Measurements from ENCODE around the gene CENPP. TPM values are rescaled to one million over a fixed set of nuclear protein-coding genes. Genes with fewer than 3 reads are reported as not detected.

Gene CENPP
- total RNA-seq, 2 donors from 2014 or later = 1.9 to 6.8 TPM

DNA sequence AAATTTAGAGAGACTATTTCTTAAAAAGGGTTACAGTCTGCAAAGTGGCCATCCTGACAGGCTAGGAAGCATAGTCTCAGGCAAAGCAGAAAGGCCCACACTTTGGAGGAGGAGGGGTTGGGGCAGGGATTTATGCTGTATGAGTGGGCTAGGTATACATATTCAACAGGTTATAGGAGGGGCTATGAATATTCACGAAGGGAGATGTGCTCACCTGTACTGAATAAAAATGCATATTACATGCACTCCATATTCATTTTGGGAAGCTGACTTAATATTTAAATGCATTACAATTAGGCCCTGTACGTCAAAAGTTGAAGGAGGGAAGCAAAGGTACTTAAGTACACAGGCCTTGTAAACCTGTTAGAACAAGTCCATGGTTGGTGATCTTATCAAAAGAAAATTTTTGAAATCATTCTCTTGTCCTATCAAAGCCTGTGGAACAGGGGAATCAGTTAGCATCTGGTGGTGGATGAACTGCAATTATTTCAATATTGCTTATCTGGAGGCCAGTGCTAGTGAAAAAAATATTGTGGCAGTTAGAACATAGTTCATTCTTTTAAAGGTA, 1.6 kb downstream of the CENPP start:
- peaks cover 28% of the 10 kb centered on the region for H3K4me1 Mint-ChIP-seq
- DNase-seq (no peak), ATAC-seq (no peak)
- no peaks in the 10 kb centered on the region for H3K27me3 Mint-ChIP-seq
- no peaks in the 10 kb centered on the region for H3K9me3 ChIP-seq (ENCODE audit: control insufficient read depth, low read length, poor library complexity, severe bottlenecking)
- peaks cover 5% of the 10 kb centered on the region for H3K36me3 Mint-ChIP-seq (ENCODE audit: low read depth)
- H3K4me3 Mint-ChIP-seq = peak overlapping the region; percentile 99
- H3K27ac Mint-ChIP-seq = peak overlapping the region; percentile 21

DNA sequence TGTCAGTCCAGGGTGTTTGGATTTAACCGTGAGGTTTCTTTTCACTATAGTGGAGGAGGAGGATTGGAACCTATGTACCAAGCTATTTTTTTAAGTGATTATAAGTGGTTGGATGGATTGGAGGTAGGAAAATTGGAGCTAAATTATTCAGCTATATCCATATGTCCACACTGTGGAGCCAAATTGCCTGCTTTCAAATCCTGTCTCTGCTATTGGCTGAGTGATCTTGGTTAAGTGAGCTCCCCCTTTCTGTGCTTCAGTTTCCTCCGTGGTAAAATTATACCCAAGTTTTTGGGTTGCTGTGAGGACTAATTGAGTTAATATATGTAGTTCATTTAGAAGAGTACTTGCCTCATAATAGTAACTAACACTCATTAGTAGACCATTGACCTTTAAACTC, 2.5 kb downstream of the CENPP start:
- H3K4me1 Mint-ChIP-seq = peaks cover 26% of the 10 kb centered on the region
- no peak for DNase-seq
- no peaks in the 10 kb centered on the region for H3K9me3 ChIP-seq (ENCODE audit: control insufficient read depth, low read length, poor library complexity, severe bottlenecking)
- no peaks in the 10 kb centered on the region for H3K27me3 Mint-ChIP-seq
- ATAC-seq = no peak
- peak overlapping the region; percentile 21 for H3K27ac Mint-ChIP-seq
- peaks cover 5% of the 10 kb centered on the region for H3K36me3 Mint-ChIP-seq (ENCODE audit: low read depth)
- no peak overlapping the region for H3K4me3 Mint-ChIP-seq

DNA sequence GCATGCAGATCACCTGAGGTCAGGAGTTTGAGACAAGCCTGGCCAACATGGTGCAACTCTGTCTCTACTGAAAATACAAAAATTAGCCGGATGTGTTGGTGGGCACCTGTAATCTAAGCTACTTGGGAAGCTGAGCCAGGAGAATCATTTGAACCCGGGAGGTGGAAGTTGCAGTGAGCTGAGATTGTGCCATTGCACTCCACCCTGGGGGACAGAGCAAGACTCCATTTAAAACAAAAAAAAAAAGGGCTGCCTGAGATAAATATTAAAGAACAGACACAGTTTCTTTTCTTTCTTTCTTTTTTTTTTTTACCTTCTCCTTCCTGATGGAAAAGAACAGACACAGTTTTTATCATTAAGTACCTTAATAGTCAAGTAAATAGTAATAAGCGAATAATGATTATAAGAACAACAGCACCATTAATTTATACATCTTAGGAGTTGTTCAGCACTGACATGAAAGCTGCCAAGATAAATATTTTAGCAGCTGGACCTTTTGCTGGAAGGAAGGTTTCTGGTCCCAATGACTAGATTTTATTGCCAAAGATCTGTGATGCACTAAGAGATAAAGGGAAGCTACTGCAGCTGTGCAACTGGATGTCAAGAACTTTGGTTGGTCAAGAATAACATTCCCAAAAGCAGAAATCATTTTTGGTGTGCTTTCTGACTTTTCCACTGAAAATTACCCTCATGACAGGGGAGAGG, 7.0 kb downstream of the CENPP start:
- ATAC-seq (no peak), DNase-seq (no peak)
- no peak overlapping the region for H3K4me3 Mint-ChIP-seq
- no peaks in the 10 kb centered on the region for H3K27me3 Mint-ChIP-seq
- no peaks in the 10 kb centered on the region for H3K9me3 ChIP-seq (ENCODE audit: control insufficient read depth, low read length, poor library complexity, severe bottlenecking)
- H3K36me3 Mint-ChIP-seq (ENCODE audit: low read depth) = no peaks in the 10 kb centered on the region
- no peaks in the 10 kb centered on the region for H3K4me1 Mint-ChIP-seq
- H3K27ac Mint-ChIP-seq = no peak overlapping the region

DNA sequence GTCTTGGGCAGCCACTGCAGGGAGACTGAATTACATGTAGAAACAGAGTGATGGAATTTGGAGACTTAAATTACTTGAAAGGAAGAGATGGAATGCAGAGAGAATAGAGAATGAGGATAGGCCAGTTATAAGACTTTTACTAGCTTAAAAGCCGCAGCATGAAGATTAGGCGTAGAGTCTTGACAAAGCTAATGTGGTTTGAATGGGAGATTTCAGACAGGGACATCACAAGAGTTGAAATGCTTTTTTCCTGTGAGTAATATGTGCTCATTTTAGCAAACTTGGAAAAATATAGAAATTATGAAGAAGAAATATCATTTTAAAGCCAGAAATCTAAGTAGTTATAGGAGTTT, 7.5 kb downstream of the CENPP start:
- Mint-ChIP-seq H3K27ac (no peak overlapping the region), H3K4me3 (no peak overlapping the region), H3K27me3 (no peaks in the 10 kb centered on the region), H3K4me1 (no peaks in the 10 kb centered on the region), H3K36me3 (ENCODE audit: low read depth) (no peaks in the 10 kb centered on the region)
- H3K9me3 ChIP-seq (ENCODE audit: control insufficient read depth, low read length, poor library complexity, severe bottlenecking) = no peaks in the 10 kb centered on the region
- DNase-seq (no peak), ATAC-seq (no peak)

DNA sequence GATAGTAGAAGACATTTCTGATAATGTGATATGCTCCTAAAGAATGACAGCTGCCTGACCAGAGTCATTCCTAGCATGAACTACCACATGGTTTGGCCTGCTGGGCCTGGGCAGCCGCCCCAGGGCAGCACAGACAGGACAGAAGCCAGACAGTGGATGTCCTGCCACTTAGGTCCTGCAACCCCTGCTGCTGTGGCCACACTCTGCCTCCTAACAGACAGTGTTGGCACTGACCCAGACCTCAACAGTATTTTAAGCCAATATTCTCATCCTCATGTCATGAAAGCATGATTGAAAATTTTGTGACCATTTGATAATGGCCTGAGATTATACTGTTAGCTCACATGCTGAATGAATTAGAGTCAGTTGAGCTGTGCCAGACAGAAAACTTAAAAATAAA, 15.8 kb downstream of the CENPP start:
- Mint-ChIP-seq H3K36me3 (ENCODE audit: low read depth) (no peaks in the 10 kb centered on the region), H3K27me3 (no peaks in the 10 kb centered on the region), H3K4me1 (peaks cover 2% of the 10 kb centered on the region), H3K4me3 (no peak overlapping the region), H3K27ac (no peak overlapping the region)
- H3K9me3 ChIP-seq (ENCODE audit: control insufficient read depth, low read length, poor library complexity, severe bottlenecking) = no peaks in the 10 kb centered on the region
- DNase-seq = no peak
- no peak for ATAC-seq

DNA sequence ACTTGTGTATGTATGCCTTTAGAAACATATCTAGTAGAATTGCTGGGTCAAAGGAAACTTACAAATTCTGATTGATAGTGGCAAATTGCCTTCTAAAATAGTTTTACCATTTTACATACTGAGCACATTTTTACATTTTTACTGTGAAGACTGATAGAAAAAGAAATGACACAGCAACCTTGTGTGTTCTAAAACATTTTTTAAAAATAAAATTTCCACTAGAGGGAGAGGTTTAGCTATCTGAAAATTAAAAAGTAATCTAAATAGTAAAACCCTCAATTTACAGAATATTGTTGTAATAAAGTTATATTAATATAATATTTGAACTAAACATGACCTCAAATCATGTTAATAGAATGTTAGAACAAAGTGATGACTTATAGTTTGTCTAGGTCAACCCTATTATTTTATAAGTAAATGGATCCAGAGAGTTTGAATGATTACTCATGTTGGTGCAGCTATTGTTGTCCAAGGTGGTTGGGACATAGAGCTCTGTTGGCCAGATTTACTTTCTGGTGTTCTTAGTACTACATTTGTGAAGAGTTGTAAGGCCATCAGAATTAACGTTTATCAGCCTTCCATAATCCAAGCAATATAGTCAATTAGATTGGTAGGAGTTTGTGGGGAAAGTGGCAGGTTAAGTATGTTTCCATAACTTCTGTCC, 17.2 kb downstream of the CENPP start:
- no peak overlapping the region for H3K27ac Mint-ChIP-seq
- H3K27me3 Mint-ChIP-seq = no peaks in the 10 kb centered on the region
- no peaks in the 10 kb centered on the region for H3K36me3 Mint-ChIP-seq (ENCODE audit: low read depth)
- peaks cover 6% of the 10 kb centered on the region for H3K4me1 Mint-ChIP-seq
- no peaks in the 10 kb centered on the region for H3K9me3 ChIP-seq (ENCODE audit: control insufficient read depth, low read length, poor library complexity, severe bottlenecking)
- DNase-seq = no peak
- H3K4me3 Mint-ChIP-seq = no peak overlapping the region
- no peak for ATAC-seq

DNA sequence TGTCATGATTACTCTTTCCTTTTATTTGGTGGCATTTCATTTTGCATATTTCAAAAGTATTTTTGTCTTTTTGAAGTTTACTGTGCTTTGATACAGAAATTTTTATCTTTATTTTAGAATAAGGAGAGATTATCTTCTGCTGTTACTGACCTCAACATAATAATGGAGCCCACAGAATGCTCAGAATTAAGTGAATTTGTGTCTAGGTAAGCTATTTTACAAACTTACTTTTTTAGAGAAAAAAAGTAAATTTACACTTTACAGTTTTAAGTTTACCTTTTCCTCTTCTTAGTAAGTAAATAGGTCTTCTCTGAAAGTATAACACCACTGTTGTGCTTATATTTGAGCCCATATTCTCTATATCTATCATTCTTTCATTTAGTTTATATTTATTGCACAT, 19.8 kb downstream of the CENPP start:
- Mint-ChIP-seq H3K36me3 (ENCODE audit: low read depth) (no peaks in the 10 kb centered on the region), H3K27ac (no peak overlapping the region), H3K27me3 (no peaks in the 10 kb centered on the region), H3K4me1 (peaks cover 6% of the 10 kb centered on the region), H3K4me3 (no peak overlapping the region)
- no peaks in the 10 kb centered on the region for H3K9me3 ChIP-seq (ENCODE audit: control insufficient read depth, low read length, poor library complexity, severe bottlenecking)
- DNase-seq = no peak
- ATAC-seq = no peak

DNA sequence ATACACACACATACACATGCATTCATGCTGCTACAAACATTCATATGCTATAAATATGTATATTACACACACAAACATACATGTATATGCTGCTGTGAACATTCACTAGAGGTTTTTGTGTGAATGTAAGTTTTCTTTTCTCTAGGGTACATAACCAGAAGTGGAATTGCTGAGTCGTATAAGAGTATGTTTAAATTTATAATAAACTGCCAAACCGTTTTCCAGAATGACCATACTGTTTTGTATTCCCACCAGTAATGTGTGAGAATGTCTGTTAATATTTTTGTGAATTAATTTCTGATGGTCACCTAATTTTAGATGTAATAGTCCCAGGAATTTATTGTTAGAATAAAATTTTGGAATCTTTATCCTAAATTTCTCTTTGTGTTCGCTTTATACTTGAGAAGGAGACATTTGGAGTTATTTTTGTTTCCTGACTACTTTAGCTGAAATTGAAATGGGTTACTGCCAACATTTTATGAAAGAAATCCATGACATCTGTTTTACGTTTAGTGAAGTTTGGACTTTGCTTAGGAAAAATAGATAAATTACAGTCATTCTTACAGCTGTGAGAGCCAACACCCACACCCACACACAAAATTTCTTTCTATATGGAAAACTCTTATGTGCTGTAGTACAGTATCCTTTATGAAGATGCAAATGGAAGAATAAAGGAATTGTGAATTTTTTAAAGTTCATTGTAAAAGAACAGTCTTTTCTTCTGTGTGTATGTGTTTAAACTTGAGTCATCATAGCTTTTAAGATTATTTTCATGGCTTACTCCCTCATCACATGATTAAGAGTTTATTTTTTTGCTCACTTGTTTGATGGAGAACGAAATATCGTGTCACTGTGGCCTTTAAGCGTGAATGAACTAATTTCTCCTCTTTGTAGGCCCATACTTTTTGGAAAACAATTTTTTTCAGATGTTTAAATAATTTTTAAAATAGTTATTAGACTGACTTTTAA, 24.3 kb downstream of the CENPP start:
- H3K36me3 Mint-ChIP-seq (ENCODE audit: low read depth) = no peaks in the 10 kb centered on the region
- H3K27me3 Mint-ChIP-seq = no peaks in the 10 kb centered on the region
- peaks cover 4% of the 10 kb centered on the region for H3K4me1 Mint-ChIP-seq
- no peak overlapping the region for H3K4me3 Mint-ChIP-seq
- H3K27ac Mint-ChIP-seq = no peak overlapping the region
- DNase-seq = no peak
- no peak for ATAC-seq
- no peaks in the 10 kb centered on the region for H3K9me3 ChIP-seq (ENCODE audit: control insufficient read depth, low read length, poor library complexity, severe bottlenecking)

DNA sequence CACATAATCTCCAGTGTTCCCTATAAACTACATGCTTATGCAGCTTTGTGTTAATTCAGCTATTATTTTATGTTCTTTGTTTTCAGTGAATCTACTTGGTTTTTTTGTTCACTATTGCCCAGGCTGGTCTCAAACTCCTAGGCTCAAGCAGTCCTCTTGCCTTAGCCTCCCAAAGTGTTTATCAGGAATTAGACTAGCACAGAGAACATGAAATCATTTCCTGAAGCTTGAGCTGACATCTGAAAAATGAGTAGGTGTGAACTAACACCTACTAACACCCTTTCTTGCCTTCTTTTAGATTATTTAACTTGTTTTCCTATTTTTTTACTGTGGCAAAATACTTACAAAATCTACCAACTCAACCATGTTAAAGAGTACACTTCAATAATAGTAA, 25.0 kb downstream of the CENPP start:
- H3K36me3 Mint-ChIP-seq (ENCODE audit: low read depth) = no peaks in the 10 kb centered on the region
- H3K9me3 ChIP-seq (ENCODE audit: control insufficient read depth, low read length, poor library complexity, severe bottlenecking) = no peaks in the 10 kb centered on the region
- H3K4me3 Mint-ChIP-seq = no peak overlapping the region
- peaks cover 4% of the 10 kb centered on the region for H3K4me1 Mint-ChIP-seq
- no peak overlapping the region for H3K27ac Mint-ChIP-seq
- no peaks in the 10 kb centered on the region for H3K27me3 Mint-ChIP-seq
- ATAC-seq (no peak), DNase-seq (no peak)

DNA sequence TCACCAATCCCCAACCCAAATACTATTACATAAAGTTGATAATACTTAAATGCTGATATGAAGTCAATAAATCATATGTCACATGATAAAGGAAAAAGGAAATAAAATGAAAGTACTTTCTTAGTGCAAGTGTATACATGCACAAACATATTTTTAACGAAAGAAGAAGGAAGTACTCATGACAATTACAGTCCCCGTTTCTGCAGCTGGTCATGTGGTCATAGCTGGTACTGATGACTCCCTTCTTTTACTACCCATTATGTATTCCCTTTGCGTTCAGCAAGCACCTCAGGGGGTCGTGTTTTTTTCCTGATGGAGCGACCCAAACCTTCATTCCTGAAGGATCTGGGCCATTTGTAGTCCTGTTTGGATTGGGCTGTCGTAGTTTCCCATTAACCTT, 27.3 kb downstream of the CENPP start:
- DNase-seq = no peak
- no peak overlapping the region for H3K4me3 Mint-ChIP-seq
- H3K4me1 Mint-ChIP-seq = no peaks in the 10 kb centered on the region
- H3K27me3 Mint-ChIP-seq = no peaks in the 10 kb centered on the region
- H3K27ac Mint-ChIP-seq = no peak overlapping the region
- H3K9me3 ChIP-seq (ENCODE audit: control insufficient read depth, low read length, poor library complexity, severe bottlenecking) = no peaks in the 10 kb centered on the region
- H3K36me3 Mint-ChIP-seq (ENCODE audit: low read depth) = no peaks in the 10 kb centered on the region
- ATAC-seq = no peak

DNA sequence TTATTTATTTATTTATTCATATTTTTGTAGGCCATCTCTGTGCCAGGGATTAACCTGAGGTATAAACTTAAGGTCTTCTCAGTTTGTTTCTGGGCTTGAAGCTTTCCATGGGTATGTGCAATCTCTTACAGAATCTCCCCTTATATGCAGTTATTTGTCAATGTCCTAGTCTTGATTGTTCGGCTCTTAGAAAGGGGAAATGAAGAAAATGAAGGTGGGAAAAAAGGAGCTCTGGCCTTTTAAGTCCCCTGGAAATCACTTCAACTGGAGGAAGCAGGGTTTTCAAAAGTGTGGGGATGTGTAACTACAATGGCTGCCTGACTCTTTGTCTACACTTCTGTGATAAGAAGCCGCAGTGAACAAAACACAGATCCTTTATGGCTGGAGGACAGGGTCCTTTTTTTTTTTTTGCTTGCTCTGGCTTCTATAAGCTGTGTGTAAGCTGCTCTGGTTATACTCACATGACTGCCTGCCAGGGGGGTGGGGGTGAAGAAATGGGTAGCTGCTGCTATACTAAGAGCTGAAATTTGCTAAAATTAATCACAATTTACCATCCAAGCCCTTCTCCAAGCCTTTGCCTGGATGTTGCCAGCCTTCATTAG, 33.7 kb downstream of the CENPP start:
- ATAC-seq (no peak), DNase-seq (no peak)
- Mint-ChIP-seq H3K27ac (no peak overlapping the region), H3K4me3 (no peak overlapping the region), H3K36me3 (ENCODE audit: low read depth) (peaks cover 2% of the 10 kb centered on the region), H3K4me1 (no peaks in the 10 kb centered on the region), H3K27me3 (no peaks in the 10 kb centered on the region)
- H3K9me3 ChIP-seq (ENCODE audit: control insufficient read depth, low read length, poor library complexity, severe bottlenecking) = no peaks in the 10 kb centered on the region

DNA sequence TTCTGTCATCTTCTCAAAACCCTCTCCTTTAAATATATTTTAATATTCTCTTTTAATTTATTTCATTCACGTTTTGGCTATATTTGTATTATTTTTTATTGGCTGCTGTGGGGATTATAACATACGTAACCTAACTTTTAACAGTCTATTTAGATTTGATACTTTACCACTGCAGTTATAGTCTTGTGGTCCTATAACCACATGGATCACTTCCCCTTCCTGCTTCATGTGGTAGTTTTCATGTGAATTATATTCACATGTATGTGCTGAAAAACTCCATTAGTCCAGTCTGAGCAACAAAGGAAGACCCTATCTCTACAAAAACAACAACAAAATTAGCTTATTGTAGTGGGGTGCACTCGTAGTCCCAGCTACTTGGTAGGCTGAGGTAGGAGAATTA, 34.3 kb downstream of the CENPP start:
- Mint-ChIP-seq H3K4me3 (no peak overlapping the region), H3K36me3 (ENCODE audit: low read depth) (peaks cover 2% of the 10 kb centered on the region)
- no peak for ATAC-seq

DNA sequence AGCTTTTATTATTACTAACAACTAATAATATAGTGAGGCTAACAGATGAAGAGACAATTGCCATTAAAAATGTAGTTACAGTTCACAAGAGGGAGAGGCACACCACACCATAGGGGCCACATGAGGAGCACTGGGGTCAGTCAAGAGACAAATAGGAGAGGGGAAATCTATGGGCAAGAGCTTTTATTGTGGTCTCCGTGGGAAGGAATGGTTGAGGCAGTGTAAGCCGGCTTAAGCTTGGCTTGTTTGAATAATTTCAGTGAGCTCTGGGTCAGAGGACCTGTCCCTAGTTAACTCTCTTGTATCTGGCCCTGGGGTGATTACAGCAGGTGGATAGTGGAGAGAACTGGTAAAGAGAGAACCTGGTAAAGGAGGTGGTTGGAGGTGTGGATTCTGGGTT, 43.3 kb downstream of the CENPP start:
- H3K9me3 ChIP-seq (ENCODE audit: control insufficient read depth, low read length, poor library complexity, severe bottlenecking) = peaks cover 3% of the 10 kb centered on the region
- peaks cover 4% of the 10 kb centered on the region for H3K36me3 Mint-ChIP-seq (ENCODE audit: low read depth)
- no peak overlapping the region for H3K4me3 Mint-ChIP-seq
- DNase-seq (no peak), ATAC-seq (no peak)
- H3K27me3 Mint-ChIP-seq = no peaks in the 10 kb centered on the region
- no peak overlapping the region for H3K27ac Mint-ChIP-seq
- peaks cover 3% of the 10 kb centered on the region for H3K4me1 Mint-ChIP-seq

More for the DNA sequence above, 34.3 kb downstream of the CENPP start:
- no peaks in the 10 kb centered on the region for H3K27me3 Mint-ChIP-seq
- no peak overlapping the region for H3K27ac Mint-ChIP-seq
- no peak for DNase-seq
- no peaks in the 10 kb centered on the region for H3K9me3 ChIP-seq (ENCODE audit: control insufficient read depth, low read length, poor library complexity, severe bottlenecking)
- no peaks in the 10 kb centered on the region for H3K4me1 Mint-ChIP-seq

All from T-helper 17 cell (primary cell).